ENCODE measurements around the gene CD300H.

The CD300H gene

DNA sequence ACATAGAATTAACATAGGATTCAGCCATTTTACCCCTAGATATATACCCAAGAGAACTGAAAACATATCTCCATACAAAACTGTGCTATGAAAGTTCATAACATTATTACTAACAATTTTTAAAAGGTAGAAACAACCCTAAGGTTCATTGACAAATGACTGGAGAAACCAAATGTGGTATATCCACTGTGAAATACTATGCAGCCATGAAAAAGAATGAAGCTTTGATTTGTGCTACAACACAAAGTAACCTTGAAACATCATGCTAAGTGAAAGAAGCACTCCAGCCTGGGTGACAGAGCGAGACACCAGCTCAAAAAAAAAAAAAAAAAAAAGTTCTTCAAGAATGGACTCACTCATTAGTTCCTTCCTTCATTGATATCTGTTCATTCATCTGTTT lies 24.2 kb upstream of the CD300H start:
- DNase-seq (ENCODE audit: low read depth): no peak
- H3K4me3 ChIP-seq (ENCODE audit: low read depth, low read length): no peak overlapping the region
- in situ Hi-C loops (cut with HindIII; ENCODE audit: low sequenced_read_pairs): no loop called here
- TF ChIP-seq, protein P1, sequence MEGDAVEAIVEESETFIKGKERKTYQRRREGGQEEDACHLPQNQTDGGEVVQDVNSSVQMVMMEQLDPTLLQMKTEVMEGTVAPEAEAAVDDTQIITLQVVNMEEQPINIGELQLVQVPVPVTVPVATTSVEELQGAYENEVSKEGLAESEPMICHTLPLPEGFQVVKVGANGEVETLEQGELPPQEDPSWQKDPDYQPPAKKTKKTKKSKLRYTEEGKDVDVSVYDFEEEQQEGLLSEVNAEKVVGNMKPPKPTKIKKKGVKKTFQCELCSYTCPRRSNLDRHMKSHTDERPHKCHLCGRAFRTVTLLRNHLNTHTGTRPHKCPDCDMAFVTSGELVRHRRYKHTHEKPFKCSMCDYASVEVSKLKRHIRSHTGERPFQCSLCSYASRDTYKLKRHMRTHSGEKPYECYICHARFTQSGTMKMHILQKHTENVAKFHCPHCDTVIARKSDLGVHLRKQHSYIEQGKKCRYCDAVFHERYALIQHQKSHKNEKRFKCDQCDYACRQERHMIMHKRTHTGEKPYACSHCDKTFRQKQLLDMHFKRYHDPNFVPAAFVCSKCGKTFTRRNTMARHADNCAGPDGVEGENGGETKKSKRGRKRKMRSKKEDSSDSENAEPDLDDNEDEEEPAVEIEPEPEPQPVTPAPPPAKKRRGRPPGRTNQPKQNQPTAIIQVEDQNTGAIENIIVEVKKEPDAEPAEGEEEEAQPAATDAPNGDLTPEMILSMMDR (IDR thresholded peaks at IDR 0.05; ENCODE audit: low read depth, low read length, missing control alignments): no peak

DNA sequence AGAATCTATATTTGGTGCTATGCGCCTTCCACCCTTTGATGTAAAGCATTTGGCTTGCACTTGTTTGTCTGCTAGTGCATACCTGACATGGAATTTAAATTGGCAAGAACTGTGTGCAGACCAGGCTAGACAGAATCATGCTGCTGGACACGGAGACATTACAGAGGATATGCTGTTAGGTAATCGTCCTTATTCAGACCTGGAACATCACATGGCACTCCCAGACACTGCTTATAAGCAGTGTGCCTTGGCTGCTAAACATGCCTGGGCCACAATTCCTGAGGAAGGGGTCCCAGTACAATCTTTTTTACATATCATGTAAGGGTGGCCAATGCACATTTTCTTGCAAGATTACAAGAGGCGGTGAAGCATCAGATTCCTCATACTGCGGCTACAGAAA lies 18.4 kb upstream of the CD300H start:
- DNase-seq (ENCODE audit: low read depth): no peak
- no peak overlapping the region for H3K4me3 ChIP-seq (ENCODE audit: low read depth, low read length)
- in situ Hi-C loops (cut with HindIII; ENCODE audit: low sequenced_read_pairs): no loop called here
- TF ChIP-seq, protein P1 (IDR thresholded peaks at IDR 0.05; ENCODE audit: low read depth, low read length, missing control alignments): no peak

DNA sequence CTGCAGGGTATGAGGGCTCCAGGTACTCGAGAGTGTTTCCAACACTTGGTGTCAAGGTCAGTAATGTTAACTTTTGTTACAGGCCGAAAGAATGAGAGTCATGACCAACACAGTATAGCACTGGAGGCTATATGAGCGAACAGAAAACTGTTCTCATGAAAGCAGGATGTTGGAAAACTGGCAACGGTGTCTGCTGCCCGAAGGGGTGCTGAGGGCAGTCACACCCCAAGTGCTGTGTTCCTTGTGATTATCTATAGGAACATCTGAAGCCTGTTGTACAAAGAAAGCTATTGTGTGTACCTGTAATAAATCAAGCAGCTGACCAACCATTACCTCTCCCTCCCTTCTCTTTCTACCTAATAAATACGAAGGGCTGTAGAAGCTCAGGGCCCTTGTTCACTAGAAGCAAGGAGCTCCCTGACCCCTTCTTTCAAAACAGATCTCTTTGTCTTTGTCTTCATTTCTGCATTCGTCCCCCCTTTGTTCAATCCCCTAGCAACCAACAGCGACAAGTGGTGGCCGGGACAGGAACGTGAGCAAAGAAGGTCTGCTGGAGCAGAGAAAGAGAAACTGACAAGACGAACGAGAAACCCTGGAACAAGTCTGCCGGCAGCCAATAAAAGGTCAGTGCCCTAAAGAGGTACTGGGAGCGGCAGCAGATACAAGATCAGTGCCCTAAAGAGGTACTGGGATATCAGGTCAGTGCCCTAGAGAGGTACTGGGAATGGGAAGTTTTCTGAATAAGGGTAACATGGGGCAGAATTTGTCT lies 17.2 kb upstream of the CD300H start:
- H3K4me3 ChIP-seq (ENCODE audit: low read depth, low read length): no peak overlapping the region
- no peak for DNase-seq (ENCODE audit: low read depth)
- in situ Hi-C loops (cut with HindIII; ENCODE audit: low sequenced_read_pairs): no loop called here
- TF ChIP-seq, protein P1 (IDR thresholded peaks at IDR 0.05; ENCODE audit: low read depth, low read length, missing control alignments): no peak

GRCh38 chr17:74582633-74583032 lies 15.3 kb upstream of the CD300H start:
- no peak overlapping the region for H3K4me3 ChIP-seq (ENCODE audit: low read depth, low read length)
- TF ChIP-seq, protein P1 (IDR thresholded peaks at IDR 0.05; ENCODE audit: low read depth, low read length, missing control alignments): no peak
- in situ Hi-C loops (cut with HindIII; ENCODE audit: low sequenced_read_pairs): no loop called here
- DNase-seq (ENCODE audit: low read depth): no peak

GRCh38 chr17:74579900-74580299 lies 12.6 kb upstream of the CD300H start:
- H3K4me3 ChIP-seq (ENCODE audit: low read depth, low read length): no peak overlapping the region
- no peak for DNase-seq (ENCODE audit: low read depth)
- in situ Hi-C loops (cut with HindIII; ENCODE audit: low sequenced_read_pairs): no loop called here
- TF ChIP-seq, protein P1 (IDR thresholded peaks at IDR 0.05; ENCODE audit: low read depth, low read length, missing control alignments): no peak

DNA sequence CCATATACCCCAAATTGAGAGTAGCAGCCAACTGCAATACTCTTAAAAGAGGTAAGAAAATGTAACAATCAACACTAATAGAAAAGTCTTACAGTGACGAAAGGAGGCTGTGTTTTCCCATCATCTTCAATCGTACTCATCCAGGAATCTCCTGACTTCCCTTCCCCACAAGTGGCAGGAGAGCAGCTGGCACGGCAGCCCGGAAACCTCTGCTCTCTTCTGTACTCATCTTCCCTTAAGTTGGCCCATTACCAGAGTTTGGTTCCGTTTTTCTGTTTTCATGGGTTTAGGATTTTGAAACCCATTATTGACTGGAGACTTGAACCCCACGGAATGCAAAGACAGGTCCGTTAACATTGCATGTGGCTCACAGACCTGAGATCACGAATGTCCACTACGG lies 11.7 kb upstream of the CD300H start:
- no peak for DNase-seq (ENCODE audit: low read depth)
- in situ Hi-C loops (cut with HindIII; ENCODE audit: low sequenced_read_pairs): no loop called here
- H3K4me3 ChIP-seq (ENCODE audit: low read depth, low read length): no peak overlapping the region
- TF ChIP-seq, protein P1 (IDR thresholded peaks at IDR 0.05; ENCODE audit: low read depth, low read length, missing control alignments): no peak
